HG03139 (cell line): ENCODE data around the gene CFDP1.
A peak's percentile ranks its signal among the peaks of the same experiment; 100 is the strongest.
"Not testable (repeated sequence)": the region's sequence is repeated elsewhere in the genome, so short reads cannot be mapped to it uniquely, and the experiment has no call there.

Source experiments
- ATAC-seq: cut with Tn5 transposase; IDR thresholded peaks from one replicate; pipeline ENCODE4 v1.9.1; 2021; ENCODE audit not compliant: unreplicated experiment

Gene CFDP1

GRCh38 chr16:75272097-75272551, 161.2 kb downstream of the CFDP1 start:
- no peak for ATAC-seq

- no peak for ATAC-seq
These were observed 161.7 kb downstream of the CFDP1 start for GRCh38 chr16:75271441-75272096.

- ATAC-seq = not testable (repeated sequence)
These were observed 163.9 kb downstream of the CFDP1 start for GRCh38 chr16:75269358-75269757.

- no peak for ATAC-seq
These were observed 165.6 kb downstream of the CFDP1 start for GRCh38 chr16:75267631-75268264.

- ATAC-seq = no peak
These were observed 166.3 kb downstream of the CFDP1 start for GRCh38 chr16:75266738-75267630.

- peak; percentile 70 for ATAC-seq
These were observed 167.2 kb downstream of the CFDP1 start for GRCh38 chr16:75265911-75266701.

GRCh38 chr16:75264999-75265910, 168.0 kb downstream of the CFDP1 start:
- peak; percentile 12 for ATAC-seq

- no peak for ATAC-seq
These were observed 168.8 kb downstream of the CFDP1 start for GRCh38 chr16:75264457-75264998.

- no peak for ATAC-seq
These were observed 169.3 kb downstream of the CFDP1 start for GRCh38 chr16:75263963-75264445.

- no peak for ATAC-seq
These were observed 169.9 kb downstream of the CFDP1 start for GRCh38 chr16:75263291-75263962.

GRCh38 chr16:75262800-75263127, 170.5 kb downstream of the CFDP1 start:
- no peak for ATAC-seq

GRCh38 chr16:75262104-75262799, 171.1 kb downstream of the CFDP1 start:
- no peak for ATAC-seq

GRCh38 chr16:75261590-75262078, 171.7 kb downstream of the CFDP1 start:
- no peak for ATAC-seq

- no peak for ATAC-seq
These were observed 172.3 kb downstream of the CFDP1 start for GRCh38 chr16:75260851-75261589.

- no peak for ATAC-seq
These were observed 174.5 kb downstream of the CFDP1 start for GRCh38 chr16:75258807-75259141.

- ATAC-seq = no peak
These were observed 175.2 kb downstream of the CFDP1 start for GRCh38 chr16:75257886-75258806.
